HepG2 (cell line): ENCODE results near the gene ZBTB4. TPM values are rescaled to one million over a fixed set of nuclear protein-coding genes. Genes with fewer than 3 reads are reported as not detected.

Experiments
- BCL6 ChIP-seq: IDR thresholded peaks from 2 replicates; pipeline ENCODE4 v1.6.1; 2016; ENCODE audit warnings: missing genetic modification reagents, missing compliant biosample characterization
- NFYB ChIP-seq: sonication (generic); formaldehyde crosslinking; IDR thresholded peaks from 2 replicates; pipeline ENCODE4 v1.4.0; 2020; ENCODE audit warnings: missing genetic modification reagents
- PITX1 ChIP-seq: sonication (generic); formaldehyde crosslinking; IDR thresholded peaks from 2 replicates; pipeline ENCODE4 v1.5.1; 2020; ENCODE audit warnings: mild to moderate bottlenecking, missing genetic modification reagents
- ZNF121 ChIP-seq: sonication (generic); formaldehyde crosslinking; IDR thresholded peaks from 2 replicates; pipeline ENCODE4 v1.5.0; 2020; ENCODE audit warnings: mild to moderate bottlenecking, missing genetic modification reagents
- ZNF232 ChIP-seq: sonication (generic); formaldehyde crosslinking; IDR thresholded peaks from 2 replicates; pipeline ENCODE4 v1.4.0; 2020; ENCODE audit warnings: missing genetic modification reagents, borderline replicate concordance
- ZNF234 ChIP-seq: sonication (generic); formaldehyde crosslinking; conservative IDR thresholded peaks from 2 replicates; pipeline ENCODE4 v1.5.1; 2020; ENCODE audit warnings: mild to moderate bottlenecking, missing genetic modification reagents
- ZNF605 ChIP-seq: sonication (generic); formaldehyde crosslinking; IDR thresholded peaks from 2 replicates; pipeline ENCODE4 v1.8.0; 2022; ENCODE audit warnings: mild to moderate bottlenecking, missing genetic modification reagents
- ZNF629 ChIP-seq: sonication (generic); formaldehyde crosslinking; conservative IDR thresholded peaks from 2 replicates; pipeline ENCODE4 v1.5.0; 2020; ENCODE audit warnings: missing genetic modification reagents
- ZSCAN21 ChIP-seq: sonication (generic); formaldehyde crosslinking; IDR thresholded peaks from 2 replicates; pipeline ENCODE4 v1.8.0; 2022; ENCODE audit warnings: mild to moderate bottlenecking, missing genetic modification reagents, moderate library complexity, borderline replicate concordance
- polyA plus RNA-seq, 8 experiments: library from polyadenylated mRNA; depleted of rRNA in 3 of 8; stranded (reverse) in 7 of 8; unstranded in 1 of 8; fragments of >200 nt; fragmentation: Illumina TruSeq in 4 of 8; extraction: Trizol in 4 of 8; gene quantifications; 2 replicates each; pipeline versions ENCODE4 v1.2.1 to v1.2.3, GENCODE V29; 2011 to 2016; ENCODE audit warnings: low read depth in 4 of 8, missing spikeins in 1 of 8, mixed read lengths in 1 of 8; ENCODE audit not compliant: insufficient read depth in 1 of 8
- total RNA-seq, 5 experiments: library from RNA; depleted of rRNA; stranded (reverse); fragments of >200 nt; fragmentation: Illumina TruSeq; extraction: Trizol; gene quantifications; 2 replicates each; pipeline ENCODE4 v1.2.3, GENCODE V29; 2016; ENCODE audit warnings: low read depth in 1 of 5
- TF ChIP-seq, protein P1 (sequence below): sonication (generic); formaldehyde crosslinking; IDR thresholded peaks from 2 replicates; pipeline ENCODE4 v1.4.0; 2020; ENCODE audit warnings: missing genetic modification reagents, mild to moderate bottlenecking, borderline replicate concordance
- TF ChIP-seq, protein P2 (sequence below): sonication (generic); formaldehyde crosslinking; IDR thresholded peaks from 2 replicates; pipeline ENCODE4 v1.5.0; 2020; ENCODE audit warnings: mild to moderate bottlenecking, missing genetic modification reagents
- TF ChIP-seq, protein P3 (sequence below): sonication (generic); formaldehyde crosslinking; IDR thresholded peaks from 2 replicates; pipeline ENCODE4 v1.5.0; 2020; ENCODE audit warnings: mild to moderate bottlenecking, missing genetic modification reagents
- TF ChIP-seq, protein P4 (sequence below): IDR thresholded peaks from 2 replicates; pipeline ENCODE4 v1.6.1; 2016; ENCODE audit warnings: low read depth, control low read depth
- TF ChIP-seq, protein P5 (sequence below): sonication (generic); formaldehyde crosslinking; IDR thresholded peaks from 2 replicates; pipeline ENCODE4 v1.4.0; 2020; ENCODE audit warnings: low read depth, missing genetic modification reagents

ZBTB4 gene
- total and polyA plus RNA-seq, 2 of the 13 experiments (the other 11 are each of a cell fraction or from before 2014, with no cell fraction given) = 4.3 to 7.4 TPM

DNA sequence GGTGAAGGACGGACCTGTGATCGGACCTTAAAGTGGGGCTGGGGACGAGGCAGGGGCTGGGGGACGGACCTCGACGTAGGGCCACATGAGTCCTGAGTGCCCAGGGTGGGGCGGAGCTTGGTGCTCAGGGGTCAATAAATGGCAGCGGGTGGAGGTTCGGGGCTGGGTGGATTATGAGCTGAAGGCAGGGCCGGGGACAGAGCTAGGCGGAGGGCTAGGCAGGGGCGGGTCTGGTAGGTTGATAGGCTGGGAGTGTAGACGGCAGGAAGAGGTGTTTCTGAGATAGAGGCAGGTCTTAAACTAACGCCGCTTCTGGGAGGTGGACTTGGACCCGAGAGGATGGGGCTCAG is 33.8 kb downstream of the ZBTB4 start (continued):
- TF ChIP-seq, protein P1, sequence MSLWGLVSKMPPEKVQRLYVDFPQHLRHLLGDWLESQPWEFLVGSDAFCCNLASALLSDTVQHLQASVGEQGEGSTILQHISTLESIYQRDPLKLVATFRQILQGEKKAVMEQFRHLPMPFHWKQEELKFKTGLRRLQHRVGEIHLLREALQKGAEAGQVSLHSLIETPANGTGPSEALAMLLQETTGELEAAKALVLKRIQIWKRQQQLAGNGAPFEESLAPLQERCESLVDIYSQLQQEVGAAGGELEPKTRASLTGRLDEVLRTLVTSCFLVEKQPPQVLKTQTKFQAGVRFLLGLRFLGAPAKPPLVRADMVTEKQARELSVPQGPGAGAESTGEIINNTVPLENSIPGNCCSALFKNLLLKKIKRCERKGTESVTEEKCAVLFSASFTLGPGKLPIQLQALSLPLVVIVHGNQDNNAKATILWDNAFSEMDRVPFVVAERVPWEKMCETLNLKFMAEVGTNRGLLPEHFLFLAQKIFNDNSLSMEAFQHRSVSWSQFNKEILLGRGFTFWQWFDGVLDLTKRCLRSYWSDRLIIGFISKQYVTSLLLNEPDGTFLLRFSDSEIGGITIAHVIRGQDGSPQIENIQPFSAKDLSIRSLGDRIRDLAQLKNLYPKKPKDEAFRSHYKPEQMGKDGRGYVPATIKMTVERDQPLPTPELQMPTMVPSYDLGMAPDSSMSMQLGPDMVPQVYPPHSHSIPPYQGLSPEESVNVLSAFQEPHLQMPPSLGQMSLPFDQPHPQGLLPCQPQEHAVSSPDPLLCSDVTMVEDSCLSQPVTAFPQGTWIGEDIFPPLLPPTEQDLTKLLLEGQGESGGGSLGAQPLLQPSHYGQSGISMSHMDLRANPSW = 0 out of 2 replicates have a peak, but pooled peaks have one; percentile 21
- TF ChIP-seq ZNF234 (0 out of 2 replicates have a peak, but pooled peaks have one; percentile 25), ZNF232 (CRISPR knock-in tag) (0 out of 2 replicates have a peak, but pooled peaks have one; percentile 31), BCL6 (CRISPR knock-in tag) (no peak), ZNF605 (CRISPR knock-in tag) (no peak), NFYB (CRISPR knock-in tag) (peak; percentile 1; the same call in 1 of the 2 replicates), ZNF121 (CRISPR knock-in tag) (0 out of 2 replicates have a peak, but pooled peaks have one; percentile 48), PITX1 (CRISPR knock-in tag) (0 out of 2 replicates have a peak, but pooled peaks have one; percentile 3), ZSCAN21 (CRISPR knock-in tag) (0 out of 2 replicates have a peak, but pooled peaks have one; percentile 24), ZNF629 (CRISPR knock-in tag) (0 out of 2 replicates have a peak, but pooled peaks have one; percentile 16)
- TF ChIP-seq, protein P2, sequence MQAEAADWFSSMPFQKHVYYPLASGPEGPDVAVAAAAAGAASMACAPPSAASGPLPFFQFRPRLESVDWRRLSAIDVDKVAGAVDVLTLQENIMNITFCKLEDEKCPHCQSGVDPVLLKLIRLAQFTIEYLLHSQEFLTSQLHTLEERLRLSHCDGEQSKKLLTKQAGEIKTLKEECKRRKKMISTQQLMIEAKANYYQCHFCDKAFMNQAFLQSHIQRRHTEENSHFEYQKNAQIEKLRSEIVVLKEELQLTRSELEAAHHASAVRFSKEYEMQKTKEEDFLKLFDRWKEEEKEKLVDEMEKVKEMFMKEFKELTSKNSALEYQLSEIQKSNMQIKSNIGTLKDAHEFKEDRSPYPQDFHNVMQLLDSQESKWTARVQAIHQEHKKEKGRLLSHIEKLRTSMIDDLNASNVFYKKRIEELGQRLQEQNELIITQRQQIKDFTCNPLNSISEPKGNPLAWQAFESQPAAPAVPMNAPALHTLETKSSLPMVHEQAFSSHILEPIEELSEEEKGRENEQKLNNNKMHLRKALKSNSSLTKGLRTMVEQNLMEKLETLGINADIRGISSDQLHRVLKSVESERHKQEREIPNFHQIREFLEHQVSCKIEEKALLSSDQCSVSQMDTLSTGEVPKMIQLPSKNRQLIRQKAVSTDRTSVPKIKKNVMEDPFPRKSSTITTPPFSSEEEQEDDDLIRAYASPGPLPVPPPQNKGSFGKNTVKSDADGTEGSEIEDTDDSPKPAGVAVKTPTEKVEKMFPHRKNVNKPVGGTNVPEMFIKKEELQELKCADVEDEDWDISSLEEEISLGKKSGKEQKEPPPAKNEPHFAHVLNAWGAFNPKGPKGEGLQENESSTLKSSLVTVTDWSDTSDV = 0 out of 2 replicates have a peak, but pooled peaks have one; percentile 13
- TF ChIP-seq, protein P3, sequence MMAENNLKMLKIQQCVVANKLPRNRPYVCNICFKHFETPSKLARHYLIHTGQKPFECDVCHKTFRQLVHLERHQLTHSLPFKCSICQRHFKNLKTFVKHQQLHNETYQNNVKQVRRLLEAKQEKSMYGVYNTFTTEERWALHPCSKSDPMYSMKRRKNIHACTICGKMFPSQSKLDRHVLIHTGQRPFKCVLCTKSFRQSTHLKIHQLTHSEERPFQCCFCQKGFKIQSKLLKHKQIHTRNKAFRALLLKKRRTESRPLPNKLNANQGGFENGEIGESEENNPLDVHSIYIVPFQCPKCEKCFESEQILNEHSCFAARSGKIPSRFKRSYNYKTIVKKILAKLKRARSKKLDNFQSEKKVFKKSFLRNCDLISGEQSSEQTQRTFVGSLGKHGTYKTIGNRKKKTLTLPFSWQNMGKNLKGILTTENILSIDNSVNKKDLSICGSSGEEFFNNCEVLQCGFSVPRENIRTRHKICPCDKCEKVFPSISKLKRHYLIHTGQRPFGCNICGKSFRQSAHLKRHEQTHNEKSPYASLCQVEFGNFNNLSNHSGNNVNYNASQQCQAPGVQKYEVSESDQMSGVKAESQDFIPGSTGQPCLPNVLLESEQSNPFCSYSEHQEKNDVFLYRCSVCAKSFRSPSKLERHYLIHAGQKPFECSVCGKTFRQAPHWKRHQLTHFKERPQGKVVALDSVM = peak; percentile 4; the same call in 1 of the 2 replicates
- TF ChIP-seq, protein P4, sequence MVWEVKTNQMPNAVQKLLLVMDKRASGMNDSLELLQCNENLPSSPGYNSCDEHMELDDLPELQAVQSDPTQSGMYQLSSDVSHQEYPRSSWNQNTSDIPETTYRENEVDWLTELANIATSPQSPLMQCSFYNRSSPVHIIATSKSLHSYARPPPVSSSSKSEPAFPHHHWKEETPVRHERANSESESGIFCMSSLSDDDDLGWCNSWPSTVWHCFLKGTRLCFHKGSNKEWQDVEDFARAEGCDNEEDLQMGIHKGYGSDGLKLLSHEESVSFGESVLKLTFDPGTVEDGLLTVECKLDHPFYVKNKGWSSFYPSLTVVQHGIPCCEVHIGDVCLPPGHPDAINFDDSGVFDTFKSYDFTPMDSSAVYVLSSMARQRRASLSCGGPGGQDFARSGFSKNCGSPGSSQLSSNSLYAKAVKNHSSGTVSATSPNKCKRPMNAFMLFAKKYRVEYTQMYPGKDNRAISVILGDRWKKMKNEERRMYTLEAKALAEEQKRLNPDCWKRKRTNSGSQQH (CRISPR knock-in tag) = peak; percentile 16; the same call in 1 of the 2 replicates
- TF ChIP-seq, protein P5, sequence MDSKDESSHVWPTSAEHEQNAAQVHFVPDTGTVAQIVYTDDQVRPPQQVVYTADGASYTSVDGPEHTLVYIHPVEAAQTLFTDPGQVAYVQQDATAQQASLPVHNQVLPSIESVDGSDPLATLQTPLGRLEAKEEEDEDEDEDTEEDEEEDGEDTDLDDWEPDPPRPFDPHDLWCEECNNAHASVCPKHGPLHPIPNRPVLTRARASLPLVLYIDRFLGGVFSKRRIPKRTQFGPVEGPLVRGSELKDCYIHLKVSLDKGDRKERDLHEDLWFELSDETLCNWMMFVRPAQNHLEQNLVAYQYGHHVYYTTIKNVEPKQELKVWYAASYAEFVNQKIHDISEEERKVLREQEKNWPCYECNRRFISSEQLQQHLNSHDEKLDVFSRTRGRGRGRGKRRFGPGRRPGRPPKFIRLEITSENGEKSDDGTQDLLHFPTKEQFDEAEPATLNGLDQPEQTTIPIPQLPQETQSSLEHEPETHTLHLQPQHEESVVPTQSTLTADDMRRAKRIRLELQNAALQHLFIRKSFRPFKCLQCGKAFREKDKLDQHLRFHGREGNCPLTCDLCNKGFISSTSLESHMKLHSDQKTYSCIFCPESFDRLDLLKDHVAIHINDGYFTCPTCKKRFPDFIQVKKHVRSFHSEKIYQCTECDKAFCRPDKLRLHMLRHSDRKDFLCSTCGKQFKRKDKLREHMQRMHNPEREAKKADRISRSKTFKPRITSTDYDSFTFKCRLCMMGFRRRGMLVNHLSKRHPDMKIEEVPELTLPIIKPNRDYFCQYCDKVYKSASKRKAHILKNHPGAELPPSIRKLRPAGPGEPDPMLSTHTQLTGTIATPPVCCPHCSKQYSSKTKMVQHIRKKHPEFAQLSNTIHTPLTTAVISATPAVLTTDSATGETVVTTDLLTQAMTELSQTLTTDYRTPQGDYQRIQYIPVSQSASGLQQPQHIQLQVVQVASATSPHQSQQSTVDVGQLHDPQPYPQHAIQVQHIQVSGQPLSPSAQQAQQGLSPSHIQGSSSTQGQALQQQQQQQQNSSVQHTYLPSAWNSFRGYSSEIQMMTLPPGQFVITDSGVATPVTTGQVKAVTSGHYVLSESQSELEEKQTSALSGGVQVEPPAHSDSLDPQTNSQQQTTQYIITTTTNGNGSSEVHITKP (CRISPR knock-in tag) = peak; percentile 2; the same call in 1 of the 2 replicates
